GM21423 (cell line): ENCODE measurements around the gene KDM4B.

Source experiments
- ATAC-seq: cut with Tn5 transposase; IDR thresholded peaks from one replicate; pipeline ENCODE4 v1.9.1; 2021; ENCODE audit warnings: mild to moderate bottlenecking, moderate library complexity; ENCODE audit not compliant: unreplicated experiment

The KDM4B gene

GRCh38 chr19:5048727-5049553, 80.0 kb downstream of the KDM4B start:
- no peak for ATAC-seq

DNA sequence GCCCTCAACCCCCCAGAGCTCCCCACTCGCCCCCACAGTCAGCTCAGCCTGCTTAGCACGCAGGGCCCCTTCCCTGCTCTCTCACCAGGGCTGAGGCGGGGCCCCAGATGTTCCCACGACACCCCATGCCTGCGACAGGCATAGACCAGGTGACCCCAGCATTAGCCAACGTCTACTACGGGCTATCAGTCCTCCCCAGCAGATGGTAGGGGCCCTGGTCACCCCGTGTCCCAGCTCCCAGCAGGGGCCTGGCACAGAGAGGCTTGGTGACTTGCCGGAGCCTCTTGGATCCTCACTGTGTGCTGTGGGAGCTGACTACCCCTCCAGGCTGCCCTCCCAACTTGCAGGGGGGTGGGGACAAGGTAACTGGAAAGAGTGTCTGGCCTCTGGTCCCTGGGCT, 80.6 kb downstream of the KDM4B start:
- no peak for ATAC-seq

DNA sequence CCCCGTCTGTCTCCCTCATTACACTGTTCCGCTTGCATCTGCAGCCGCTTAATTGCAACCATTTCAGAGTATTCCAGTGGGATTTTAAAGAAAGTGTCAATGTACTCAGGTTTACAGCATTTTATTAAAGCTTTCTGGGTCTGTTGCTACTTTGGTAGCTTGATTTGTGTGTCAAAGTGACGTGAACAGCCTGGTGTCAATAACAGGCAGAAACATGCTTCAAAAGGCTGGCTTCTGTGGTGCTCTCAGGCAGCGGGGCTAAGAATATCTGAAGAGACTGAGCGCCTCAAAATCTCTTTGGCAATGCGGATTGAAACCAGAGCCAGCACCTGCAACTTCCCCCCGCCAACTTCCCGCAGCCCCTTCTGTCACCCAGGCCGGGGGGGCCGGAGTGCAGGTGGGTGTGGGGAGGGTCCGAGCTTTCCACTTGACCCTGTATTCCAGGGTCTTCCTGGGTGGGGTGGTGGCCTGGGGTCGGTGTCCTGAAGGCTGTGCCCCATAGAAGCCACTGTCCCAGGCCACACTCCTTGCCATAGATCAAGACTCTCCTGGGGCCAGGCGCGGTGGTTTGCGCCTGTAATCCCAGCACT, 81.2 kb downstream of the KDM4B start:
- no peak for ATAC-seq

DNA sequence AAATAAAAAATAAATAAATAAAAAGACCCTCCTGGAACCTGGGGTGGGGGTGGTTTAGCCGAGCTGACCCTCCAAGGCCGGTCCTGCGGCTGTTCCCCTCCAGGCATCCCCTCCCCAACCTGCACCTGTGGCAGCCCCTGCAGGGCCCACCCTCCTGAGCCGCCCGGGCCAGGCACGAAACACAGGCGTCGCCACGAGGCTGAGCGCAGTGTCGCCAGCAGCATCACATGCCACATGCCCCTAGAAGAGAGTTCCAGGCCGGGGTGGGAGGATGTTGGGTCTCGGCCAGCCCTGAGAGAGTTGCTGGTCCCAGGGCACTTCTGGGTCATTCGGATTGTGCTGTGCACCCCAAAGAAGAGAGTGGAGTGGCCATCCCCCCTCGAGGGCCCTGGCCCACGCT, 82.0 kb downstream of the KDM4B start:
- ATAC-seq, result no peak

GRCh38 chr19:5051619-5052018, 82.7 kb downstream of the KDM4B start:
- no peak for ATAC-seq

DNA sequence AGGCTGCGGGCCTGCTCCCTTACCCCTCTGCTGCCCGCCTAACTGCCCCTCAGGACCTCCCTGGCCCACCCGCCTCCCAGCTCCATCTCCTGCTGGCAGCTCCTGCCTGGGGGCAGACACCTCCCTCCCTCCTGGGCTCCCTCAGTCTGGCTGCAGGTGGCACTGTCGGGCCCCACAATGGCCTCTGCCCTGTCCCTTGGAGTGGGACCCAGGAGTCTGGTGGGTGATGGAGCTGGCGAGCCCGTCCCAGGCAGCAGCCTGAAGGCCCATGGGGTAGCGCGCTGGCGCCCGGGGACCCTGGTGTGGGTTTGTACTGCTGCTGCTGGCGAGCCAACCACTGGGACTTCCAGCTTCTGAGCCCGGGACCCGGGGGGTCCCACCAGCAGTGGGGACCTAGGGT, 83.6 kb downstream of the KDM4B start:
- ATAC-seq, result no peak

GRCh38 chr19:5052945-5053485, 84.1 kb downstream of the KDM4B start:
- no peak for ATAC-seq

DNA sequence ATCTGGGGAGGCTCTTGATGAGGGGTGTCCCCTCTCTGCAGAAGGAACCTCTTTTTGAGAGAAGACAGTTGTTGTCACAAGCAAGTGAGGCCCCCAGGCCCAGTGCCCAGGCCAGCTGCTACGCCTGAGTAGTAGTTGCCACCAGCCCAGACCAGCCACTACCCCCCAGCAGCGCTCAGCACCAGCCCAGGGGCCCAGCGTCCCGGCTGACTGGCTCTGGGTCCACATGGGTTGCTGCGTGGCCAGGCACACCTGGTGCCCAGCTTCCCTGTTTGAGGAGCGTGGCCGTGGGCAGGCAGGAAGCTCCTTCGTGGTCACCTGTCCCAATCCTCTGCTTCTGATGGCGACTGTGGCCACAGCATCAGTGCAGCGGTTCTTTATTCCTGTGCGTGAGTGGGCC, 84.7 kb downstream of the KDM4B start:
- ATAC-seq, result no peak

DNA sequence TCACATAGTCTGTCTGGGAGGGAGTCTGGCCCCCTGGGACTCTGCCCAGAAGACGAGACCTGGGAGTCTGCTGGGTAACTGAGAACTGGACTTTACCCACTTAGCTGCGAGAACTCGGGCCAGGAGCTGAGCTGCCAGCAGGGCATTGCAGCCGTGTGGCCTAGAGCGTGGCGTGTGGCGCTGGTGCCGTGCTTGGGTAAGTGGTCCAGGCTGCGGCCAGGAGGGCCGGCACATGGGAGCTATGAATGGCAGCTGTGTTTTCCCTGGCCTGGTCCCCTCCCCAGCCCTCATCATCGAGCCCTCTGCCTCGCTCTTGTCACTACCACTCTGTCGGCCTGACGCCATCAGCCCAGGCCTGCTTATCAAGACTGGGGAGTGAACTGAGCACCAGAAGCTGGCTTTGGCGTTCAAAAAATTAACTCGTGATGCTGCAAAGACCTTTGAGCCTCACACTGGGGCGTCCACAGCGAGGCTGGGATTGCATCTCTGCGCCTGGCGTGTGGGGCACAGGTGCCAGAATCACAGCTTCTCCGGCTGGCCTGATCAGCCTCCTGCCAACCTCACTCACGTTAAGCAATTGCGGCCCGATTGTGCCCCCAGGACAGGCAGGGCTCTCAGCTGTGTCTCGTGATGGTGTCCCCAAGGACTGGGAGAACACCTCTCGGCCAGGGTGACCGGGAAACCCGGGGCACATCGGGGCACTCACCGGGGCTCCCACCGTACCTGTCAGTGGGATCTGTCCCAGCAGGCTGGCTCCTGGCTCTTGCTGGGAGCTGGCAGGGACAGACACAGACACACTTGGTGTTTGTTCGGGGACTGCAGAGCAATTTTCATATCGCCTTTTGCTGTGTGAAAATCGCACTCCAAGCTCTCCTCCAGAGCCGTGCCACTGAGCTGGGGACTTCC, 85.9 kb downstream of the KDM4B start:
- ATAC-seq, result no peak

DNA sequence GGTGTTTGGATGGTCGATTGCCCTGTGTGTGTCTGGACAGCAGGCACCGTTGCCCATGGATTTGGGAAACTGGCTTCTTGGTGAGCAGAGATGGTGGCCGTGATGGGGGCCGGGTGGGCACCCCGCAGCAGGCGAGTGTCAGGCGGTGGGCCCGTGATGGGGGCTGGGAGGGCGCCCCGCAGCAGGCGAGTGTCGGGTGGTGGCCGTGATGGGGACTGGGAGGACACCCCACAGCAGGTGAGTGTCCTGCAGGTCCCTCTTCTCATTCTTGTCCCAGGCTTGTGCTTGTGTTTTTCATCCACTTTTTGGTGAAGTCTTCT, 86.5 kb downstream of the KDM4B start:
- no peak for ATAC-seq

GRCh38 chr19:5057860-5058259, 88.9 kb downstream of the KDM4B start:
- ATAC-seq, result no peak

DNA sequence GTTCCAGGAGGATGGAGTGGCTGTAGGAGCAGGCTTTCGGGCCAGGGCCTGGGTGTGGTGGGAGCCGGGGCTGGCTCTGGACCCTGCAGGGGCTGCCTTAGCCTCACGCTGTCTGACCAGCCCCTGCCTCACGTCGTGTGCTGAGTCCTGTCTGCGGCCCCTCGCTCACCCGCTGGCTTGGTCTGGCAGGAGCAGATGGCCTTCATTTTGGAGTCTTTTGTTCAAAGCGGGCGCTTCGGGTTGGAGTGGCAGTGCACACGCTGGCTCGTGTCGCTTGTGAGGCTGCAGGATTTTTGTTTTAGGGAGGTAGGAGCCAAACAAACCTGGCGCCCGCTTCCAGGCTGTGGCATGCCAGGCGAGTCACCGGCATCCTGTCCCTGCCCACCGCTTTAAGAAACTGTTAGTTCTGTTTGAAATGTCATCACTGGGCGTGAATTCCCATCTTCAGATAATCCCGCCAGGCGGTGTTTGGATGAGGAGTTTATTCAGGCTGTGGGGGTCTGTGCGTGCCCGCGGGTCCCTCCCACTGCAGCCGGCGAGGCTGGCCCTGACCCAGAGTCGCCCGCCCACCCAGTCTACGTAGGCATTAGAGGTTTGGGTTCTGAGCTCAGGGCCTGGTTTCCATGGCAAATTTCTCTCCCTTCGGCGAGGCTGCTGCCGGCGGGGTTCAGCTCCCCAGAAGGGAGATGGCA, 89.8 kb downstream of the KDM4B start:
- ATAC-seq, result no peak

- ATAC-seq, result no peak
Measured at GRCh38 chr19:5059213-5059574, 90.3 kb downstream of the KDM4B start.

DNA sequence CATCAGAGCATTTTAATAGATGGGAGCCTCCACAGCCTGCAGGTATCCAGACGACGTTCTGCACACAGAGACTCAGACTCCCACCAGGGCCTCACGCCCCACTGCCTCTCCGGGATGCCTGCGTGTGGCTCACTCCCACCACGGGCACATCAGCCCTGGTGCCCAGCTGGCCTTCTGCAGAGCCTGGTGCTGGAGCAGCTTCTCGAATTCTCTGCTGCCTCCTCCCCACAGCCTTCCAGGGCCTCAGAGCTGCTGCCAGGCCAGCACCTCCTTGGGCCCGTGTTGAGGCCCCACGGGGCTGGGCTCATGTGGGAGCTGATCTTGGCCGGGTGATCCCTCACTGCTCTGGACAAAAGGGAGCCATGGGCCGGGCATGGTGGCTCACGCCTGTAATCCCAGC, 90.9 kb downstream of the KDM4B start:
- ATAC-seq, result no peak

DNA sequence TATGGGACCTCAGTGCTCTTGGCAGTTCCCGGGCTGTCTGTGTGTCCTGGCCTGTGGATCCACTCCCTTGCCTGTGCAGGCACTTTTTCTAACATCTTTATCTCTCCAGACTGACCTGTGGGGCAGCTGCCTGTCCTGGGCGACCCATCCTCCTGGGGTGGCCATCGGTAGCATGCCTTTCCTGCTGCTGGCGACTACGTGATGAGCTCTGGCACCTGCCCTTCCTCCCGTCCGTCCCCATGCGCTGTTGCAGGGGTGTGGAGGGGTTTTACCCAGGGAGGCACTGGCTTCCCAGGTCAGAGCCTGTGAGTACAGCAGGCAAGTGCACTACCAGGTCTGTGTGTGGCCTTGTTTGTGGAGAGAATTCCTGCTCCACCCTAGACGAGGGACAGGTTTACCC, 93.3 kb downstream of the KDM4B start:
- no peak for ATAC-seq

DNA sequence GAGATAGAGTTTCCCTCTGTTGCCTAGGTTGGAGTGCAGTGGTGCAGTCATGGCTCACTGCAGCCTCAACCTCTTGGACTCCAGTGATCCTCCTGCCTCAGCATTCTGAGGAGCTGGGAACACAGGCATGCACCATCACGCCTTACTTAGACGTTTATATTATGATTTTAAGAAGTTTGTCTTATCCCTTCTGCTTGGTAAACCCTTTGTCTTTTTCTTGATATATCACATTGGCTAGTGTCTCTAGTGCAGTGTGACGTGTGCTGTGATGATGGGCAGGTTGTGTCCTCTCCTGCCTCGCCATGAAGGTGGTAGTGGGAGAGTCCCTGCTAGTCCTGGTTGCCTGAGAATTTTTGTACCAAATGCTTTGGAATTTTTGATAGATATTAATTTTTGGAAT, 93.9 kb downstream of the KDM4B start:
- no peak for ATAC-seq

DNA sequence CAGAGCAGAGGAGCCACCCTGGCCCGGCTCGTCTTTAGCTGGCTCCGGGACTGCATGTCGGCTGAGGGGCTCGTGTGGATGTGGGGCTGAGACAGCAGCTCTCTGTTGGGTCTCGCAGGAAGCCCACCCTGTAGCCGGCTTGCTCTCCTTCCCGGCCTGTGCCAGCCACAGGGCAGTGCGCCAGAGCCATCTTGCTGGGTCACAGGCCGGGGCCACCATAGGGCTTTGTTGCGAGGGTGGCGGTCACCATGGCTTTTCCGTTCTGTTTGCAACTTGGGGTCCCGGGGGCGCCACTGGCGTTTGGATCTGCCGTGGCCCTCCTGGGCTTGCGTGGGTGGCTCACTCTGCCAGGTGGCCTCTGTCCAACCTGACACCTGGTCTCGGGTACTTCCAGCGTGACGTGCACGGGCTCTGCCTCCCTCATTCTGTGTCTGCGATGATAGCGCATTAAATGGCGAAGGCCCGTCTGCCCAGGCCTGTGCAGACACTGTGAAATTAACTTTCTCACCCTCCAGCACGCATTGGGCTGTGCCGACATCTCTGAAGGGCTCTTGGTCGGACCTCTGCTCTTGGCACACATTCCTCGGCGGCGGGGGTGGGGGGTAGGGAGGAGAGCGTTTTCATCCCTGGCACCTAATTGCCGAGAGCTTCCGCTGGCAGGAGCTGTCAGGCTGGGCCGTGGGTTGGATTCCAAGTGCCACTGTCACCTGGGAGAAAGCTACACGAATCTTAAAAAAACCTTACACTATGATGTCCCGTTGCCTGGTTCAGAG, 95.1 kb downstream of the KDM4B start:
- ATAC-seq, result no peak

GRCh38 chr19:5064896-5065295, 96.0 kb downstream of the KDM4B start:
- ATAC-seq, result no peak

DNA sequence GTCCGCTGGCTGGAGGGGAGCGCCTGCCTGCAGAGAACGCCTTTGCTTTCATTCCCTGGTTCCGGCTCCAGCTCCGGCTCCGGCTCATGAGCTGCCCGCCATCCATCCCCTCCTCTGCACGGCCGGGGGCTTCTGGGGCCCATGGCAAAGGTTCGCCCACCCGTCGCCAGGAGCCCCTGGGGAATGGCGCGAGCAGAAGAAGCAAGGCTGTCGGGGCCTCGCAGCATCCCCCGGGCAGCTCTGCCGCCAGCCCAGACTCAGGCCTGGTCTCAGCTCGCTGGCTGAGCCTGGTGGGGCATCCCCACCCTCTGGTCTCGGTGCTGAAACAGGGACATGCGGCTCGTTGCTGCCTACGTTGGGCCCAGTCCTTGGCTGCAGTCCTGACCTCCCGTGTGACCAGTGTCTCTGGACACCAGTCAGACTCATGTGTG, 96.8 kb downstream of the KDM4B start:
- no peak for ATAC-seq

- ATAC-seq, result no peak
Measured at GRCh38 chr19:5066768-5067167, 97.9 kb downstream of the KDM4B start.
